HG02973 (cell line): ENCODE measurements around the gene ZFP1.

Source experiments
- ATAC-seq: cut with Tn5 transposase; IDR thresholded peaks from one replicate; pipeline ENCODE4 v1.9.1; 2021; ENCODE audit warnings: moderate library complexity; ENCODE audit not compliant: unreplicated experiment

The ZFP1 gene

GRCh38 chr16:75147968-75148310 is 385 bp upstream of the ZFP1 start:
- ATAC-seq: no peak

DNA sequence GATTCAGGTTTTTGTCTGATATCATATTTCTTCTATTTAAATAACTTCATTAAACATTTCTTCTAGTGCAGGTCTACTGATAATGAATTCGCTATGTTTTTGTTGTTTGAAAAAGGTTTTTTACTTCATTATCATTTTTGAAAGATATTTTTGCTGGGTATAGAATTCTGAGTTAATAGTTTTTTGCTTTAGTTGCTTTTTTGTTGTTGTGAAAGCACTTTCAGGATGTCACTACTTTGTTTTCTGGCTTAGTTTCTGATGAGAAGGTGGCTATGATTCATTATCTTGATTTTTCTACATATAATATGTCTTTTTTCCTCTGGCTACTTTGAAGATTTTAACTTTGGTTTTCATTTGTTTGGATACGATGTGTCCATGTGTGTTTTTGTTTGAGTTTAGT is 3.5 kb downstream of the ZFP1 start:
- no peak for ATAC-seq

- ATAC-seq: no peak
These were observed 4.3 kb downstream of the ZFP1 start for GRCh38 chr16:75152635-75153034.

DNA sequence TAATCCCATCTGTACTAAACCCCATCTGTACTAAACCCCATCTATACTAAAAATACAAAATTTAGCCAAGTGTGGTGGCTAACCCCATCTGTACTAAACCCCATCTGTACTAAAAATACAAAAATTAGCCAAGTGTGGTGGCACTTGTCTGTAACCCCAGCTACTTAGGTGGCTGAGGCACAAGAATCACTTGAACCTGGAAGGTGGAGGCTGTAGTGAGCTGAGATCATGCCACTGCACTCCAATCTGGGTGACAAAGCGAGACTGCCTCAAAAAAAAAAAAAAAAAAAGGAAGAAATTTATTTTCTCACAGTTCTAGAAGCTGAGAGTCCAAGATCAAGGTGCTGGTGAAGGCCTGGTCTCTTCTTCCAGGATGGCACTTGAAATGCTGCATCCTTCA is 12.1 kb downstream of the ZFP1 start:
- no peak for ATAC-seq

DNA sequence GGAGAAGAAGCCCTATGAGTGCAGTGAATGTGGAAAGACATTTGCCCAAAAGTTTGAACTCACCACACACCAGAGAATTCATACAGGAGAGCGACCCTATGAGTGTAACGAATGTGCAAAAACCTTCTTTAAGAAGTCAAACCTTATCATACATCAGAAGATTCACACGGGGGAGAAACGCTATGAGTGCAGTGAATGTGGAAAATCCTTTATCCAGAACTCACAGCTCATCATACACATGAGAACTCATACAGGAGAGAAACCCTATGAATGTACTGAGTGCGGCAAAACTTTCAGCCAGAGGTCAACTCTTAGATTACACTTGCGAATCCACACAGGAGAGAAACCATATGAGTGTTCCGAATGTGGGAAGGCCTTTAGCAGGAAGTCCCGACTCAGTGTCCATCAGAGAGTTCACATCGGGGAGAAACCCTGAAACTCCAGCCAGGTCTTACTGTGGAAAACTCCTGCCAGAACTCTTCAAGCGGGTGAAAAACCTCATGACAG is 21.6 kb downstream of the ZFP1 start:
- no peak for ATAC-seq

GRCh38 chr16:75172578-75172977 is 24.3 kb downstream of the ZFP1 start:
- ATAC-seq: no peak

DNA sequence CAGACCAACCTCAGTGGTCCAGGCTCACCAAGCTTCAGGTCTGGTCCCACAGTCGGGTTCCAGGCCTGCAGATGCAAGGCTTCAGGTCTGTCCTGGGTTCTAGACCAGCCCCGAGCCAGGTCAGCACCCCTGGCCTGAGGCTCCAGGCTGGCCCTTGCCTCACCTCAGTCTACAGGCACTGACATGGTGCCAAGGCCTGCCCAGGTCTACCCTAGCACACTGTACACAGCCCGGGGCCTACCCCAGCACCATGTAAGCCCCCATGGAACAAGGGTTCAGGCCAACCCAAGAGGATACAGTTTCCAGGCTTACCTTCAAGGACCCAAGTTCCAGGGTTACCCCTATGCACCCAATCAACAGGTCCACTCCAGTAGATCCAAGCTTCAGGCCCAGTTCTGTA is 26.8 kb downstream of the ZFP1 start:
- no peak for ATAC-seq

DNA sequence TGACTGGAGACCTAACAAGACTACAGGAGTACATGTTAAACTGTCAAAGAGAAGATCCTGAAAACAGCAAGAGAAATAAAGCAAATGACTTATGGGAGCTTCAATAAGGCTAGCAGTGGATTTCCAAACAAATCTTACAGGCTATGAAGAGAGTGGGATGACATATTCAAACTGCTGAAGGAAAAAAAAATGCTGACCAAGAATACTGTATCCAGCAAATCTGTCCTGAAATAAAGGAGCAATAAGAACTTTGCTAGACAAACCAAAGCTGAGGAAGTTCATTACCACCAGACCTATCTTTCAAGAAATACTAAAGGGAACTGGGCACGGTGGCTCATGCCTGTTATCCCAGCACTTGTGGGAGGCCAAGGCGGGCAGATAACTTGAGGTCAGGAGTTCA is 28.6 kb downstream of the ZFP1 start:
- no peak for ATAC-seq

GRCh38 chr16:75179208-75179607 is 30.9 kb downstream of the ZFP1 start:
- no peak for ATAC-seq

DNA sequence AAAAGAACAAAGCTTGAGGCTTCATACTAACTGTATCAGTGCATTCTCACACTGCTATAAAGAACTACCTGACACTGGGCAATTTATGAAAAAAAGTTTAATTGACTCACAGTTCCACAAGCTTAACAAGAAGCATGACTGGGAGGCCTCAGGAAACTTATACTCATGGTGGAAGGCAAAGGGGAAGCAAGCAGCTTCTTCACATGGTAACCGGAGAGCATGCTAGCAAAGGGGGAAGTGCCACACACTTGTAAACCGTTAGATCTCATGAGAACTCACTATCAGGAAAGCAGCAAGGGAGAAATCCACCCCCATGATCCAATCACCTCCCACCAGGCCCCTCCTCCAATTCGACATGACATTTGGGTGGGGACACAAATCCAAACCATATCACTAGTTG is 33.3 kb downstream of the ZFP1 start:
- ATAC-seq: no peak

DNA sequence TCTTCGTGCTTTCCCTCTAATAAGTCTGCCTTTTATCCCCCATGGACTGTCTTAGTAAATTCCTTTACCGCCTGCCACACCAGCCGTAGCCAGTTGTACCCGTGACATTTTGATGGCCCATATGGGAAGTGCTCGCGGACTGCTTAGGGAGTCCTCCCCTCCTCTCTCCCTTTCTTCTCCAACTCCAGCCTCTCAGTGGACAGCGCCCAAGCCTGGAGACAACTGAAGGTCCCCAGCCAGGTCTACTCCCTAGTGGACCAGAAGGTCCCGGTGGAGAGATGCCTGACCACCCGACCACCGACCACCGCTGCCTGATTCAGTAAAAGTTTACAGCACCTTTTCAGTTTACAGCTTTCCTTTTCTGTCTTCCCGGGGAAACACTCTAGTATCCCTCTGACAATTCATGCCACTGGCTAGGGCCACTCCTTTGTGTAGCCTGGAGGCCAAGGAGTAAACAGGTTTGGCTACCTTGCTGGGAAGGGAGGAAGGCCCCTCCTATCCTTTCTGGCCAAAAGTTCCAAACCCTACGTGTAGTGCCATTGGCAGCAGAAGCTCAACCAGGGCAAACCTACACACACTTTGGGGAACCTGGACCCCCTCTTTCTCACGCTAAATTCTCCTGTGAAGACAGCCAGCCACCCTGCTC is 40.6 kb downstream of the ZFP1 start:
- ATAC-seq: no peak

GRCh38 chr16:75189638-75190245 is 41.4 kb downstream of the ZFP1 start:
- no peak for ATAC-seq

DNA sequence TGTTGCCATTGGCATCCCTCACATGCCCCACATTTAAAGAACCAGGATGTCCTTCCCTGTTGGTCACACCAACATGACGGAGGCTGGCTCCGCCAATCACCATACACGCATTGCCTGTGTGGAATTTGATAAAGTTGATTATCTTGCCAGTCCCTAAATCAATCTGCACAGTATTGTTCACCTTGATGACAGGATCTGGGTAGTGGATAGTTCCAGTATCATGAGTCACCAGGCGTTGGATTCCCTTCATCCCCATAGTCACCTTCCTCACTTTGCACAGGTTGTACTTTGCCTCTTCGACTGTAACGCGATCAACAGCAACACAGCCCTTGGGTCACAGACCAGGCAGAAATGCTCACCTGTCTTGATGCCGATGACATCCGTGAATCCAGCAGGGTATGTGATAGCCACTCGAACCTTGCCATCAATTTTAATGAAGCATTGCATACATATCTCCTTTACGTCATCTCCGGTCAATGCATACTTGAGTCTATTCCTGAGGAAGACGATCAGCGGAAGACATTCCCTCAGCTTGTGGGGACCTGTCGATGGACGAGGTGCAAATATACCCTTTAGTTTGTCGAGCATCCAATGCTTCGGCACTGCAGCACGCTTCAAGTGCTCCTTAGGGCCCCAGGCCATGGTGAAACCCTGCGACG is 44.4 kb downstream of the ZFP1 start:
- no peak for ATAC-seq

- ATAC-seq: no peak
These were observed 44.9 kb downstream of the ZFP1 start for GRCh38 chr16:75193265-75193650.

GRCh38 chr16:75193730-75194444 is 45.6 kb downstream of the ZFP1 start:
- no peak for ATAC-seq

DNA sequence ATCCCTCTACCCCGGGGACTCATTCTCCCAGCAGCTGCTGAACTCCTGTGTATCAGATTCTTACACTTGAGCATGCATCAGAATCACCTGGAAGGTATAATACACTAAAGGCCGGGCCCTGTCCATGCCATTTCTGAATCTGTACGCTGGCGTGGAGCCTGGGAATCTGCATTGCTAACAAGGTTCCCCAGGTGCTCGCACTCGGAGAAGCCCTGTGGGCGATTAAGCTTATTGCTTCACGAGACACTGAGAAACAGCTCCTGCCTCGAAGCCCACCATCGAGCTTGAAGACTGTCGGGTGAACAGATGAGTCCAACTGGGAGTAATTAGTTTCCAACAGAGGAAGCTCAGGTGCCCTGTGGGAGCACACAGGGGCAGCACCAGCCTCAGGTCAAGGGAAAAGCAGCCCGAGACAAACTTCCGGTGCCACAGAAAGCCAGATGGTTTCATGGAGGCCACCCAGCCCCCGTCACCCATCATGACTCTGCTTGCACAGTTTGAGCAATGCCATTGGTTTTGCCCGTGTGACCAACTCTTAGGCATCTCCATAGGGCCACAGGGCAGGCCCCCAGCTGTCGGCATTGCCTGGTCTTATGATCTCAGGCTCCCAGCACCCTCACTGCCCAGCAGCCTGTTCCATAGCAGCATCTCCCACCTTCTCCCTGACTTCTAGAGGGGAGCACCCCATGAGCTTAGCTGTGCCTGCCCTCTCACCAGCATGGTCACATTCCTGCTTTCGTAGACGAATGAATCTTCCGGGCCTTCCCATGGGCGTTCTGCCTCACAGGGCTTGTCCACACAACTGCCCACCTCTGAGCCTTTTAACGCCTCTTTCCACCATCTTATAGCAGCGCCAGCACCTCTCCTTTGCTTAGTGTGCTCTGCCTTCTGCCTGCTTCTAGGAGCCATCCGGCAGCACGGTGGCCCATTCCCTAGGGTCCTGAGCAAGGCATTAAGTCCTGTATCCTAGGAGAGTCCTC is 47.8 kb downstream of the ZFP1 start:
- ATAC-seq: no peak

DNA sequence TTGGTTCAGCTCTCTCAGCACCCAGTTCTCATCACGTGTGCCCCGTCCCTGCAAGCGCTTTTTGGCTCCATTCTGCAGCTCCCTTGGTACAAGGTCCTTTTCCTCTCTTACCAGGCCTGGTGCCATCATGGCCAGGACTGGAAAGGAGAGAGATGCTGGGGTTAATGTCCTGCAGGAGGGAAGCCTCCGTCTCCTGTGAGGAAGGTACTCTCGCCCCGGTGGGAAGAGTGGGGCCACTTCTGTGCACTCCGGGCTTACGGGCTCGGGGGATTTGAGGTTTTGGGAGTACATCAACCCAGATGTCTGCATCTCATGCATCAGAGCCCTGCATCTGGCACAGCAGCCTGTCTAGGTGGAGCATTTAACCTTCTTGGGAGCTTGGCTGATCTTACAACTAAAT is 48.5 kb downstream of the ZFP1 start:
- no peak for ATAC-seq

DNA sequence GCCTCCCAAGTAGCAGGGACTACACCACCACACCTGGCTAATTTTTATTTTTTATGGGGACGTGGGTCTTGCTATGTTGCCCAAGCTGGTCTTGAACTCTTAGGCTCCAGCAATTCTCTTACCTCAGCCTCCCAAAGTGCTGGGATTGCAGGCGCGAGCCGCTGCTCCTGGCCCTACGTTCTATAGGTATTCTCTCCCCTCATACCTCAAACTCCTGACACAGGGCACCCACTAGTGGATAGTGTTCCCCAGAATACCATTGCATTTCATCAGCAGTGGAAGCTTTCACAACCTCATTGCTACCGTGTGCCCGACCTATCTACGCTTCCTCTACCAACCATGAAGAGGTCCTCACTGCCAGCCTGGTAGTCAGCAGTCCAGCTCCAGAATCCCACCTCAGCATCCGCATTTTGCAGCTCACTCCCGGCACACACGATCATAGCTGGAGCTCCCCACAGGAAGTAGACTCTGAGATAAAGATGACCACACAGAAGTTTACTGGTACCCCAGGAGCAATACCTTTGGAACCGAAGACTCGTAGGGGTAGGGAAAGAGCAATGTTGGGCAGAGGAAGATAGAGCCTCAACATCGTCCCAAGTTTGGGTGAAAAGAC is 49.3 kb downstream of the ZFP1 start:
- ATAC-seq: no peak

- ATAC-seq: no peak
These were observed 49.8 kb downstream of the ZFP1 start for GRCh38 chr16:75198135-75198600.

GRCh38 chr16:75202069-75202590 is 53.8 kb downstream of the ZFP1 start:
- ATAC-seq: no peak
